Smooth muscle cell (in vitro differentiated cells): ENCODE data around the gene FLG2. TPM values are rescaled to one million over a fixed set of nuclear protein-coding genes. Genes with fewer than 3 reads are reported as not detected.
A peak's percentile ranks its signal among the peaks of the same experiment; 100 is the strongest.

Experiments used
- polyA plus RNA-seq: library from polyadenylated mRNA; unstranded; fragments of >200 nt; fragmentation: Nextera tagmentation; extraction: Ambion mirVana; gene quantifications from 2 replicates; pipeline ENCODE4 v1.2.1, GENCODE V29; 2016
- small RNA-seq: library from RNA; depleted of rRNA; stranded (forward); fragments of <200 nt; gene quantifications from one replicate; pipeline ENCODE3, GENCODE V24; 2014
- total RNA-seq: library from RNA; depleted of rRNA; stranded (reverse); fragments of >200 nt; gene quantifications from 2 replicates; pipeline ENCODE4 v1.2.3, GENCODE V29; 2014

FLG2 gene
- total and polyA plus RNA-seq, 2 experiments from 2014 or later, result not detected

Small RNAs within 50 kb of the gene (small RNA-seq; reads per million reads assigned to genes)
- 0.29 reads per million, percentile 5 among the genes with 10 or more reads in this experiment for gene HMGN3P1

Other genes with a start within 250 kb of the FLG2 start
- gene TCHH, start 244.6 kb downstream of the FLG2 start, total RNA-seq, result not detected in 2 replicates
- gene TCHH, start 244.6 kb downstream of the FLG2 start, polyA plus RNA-seq, result not detected in 2 replicates
- not detected in 2 replicates for gene RPTN, start 200.8 kb downstream of the FLG2 start, total RNA-seq
- not detected in 2 replicates for gene RPTN, start 200.8 kb downstream of the FLG2 start, polyA plus RNA-seq
- gene HRNR, start 135.8 kb downstream of the FLG2 start, total RNA-seq, result not detected in 2 replicates
- not detected in 2 replicates for gene HRNR, start 135.8 kb downstream of the FLG2 start, polyA plus RNA-seq
- gene FLG, start 34.8 kb downstream of the FLG2 start, total RNA-seq, result not detected in 2 replicates
- not detected in 2 replicates for gene FLG, start 34.8 kb downstream of the FLG2 start, polyA plus RNA-seq
- not detected in 2 replicates for gene CRNN, start 54.3 kb upstream of the FLG2 start, total RNA-seq
- not detected in 2 replicates for gene CRNN, start 54.3 kb upstream of the FLG2 start, polyA plus RNA-seq
- not detected in 2 replicates for gene LCE5A, start 150.8 kb upstream of the FLG2 start, total RNA-seq
- gene LCE5A, start 150.8 kb upstream of the FLG2 start, polyA plus RNA-seq, result not detected in 2 replicates
- not detected in 2 replicates for gene CRCT1, start 154.5 kb upstream of the FLG2 start, total RNA-seq
- gene CRCT1, start 154.5 kb upstream of the FLG2 start, polyA plus RNA-seq, result not detected in 2 replicates
- gene LCE3E, start 206.8 kb upstream of the FLG2 start, total RNA-seq, result not detected in 2 replicates
- not detected in 2 replicates for gene LCE3E, start 206.8 kb upstream of the FLG2 start, polyA plus RNA-seq
- not detected in 2 replicates for gene LCE3D, start 220.5 kb upstream of the FLG2 start, total RNA-seq
- gene LCE3D, start 220.5 kb upstream of the FLG2 start, polyA plus RNA-seq, result not detected in 2 replicates
- not detected in 2 replicates for gene LCE3C, start 240.2 kb upstream of the FLG2 start, total RNA-seq
- gene LCE3C, start 240.2 kb upstream of the FLG2 start, polyA plus RNA-seq, result not detected in 2 replicates